ENCODE measurements around the gene P2RX1. TPM values are rescaled to one million over a fixed set of nuclear protein-coding genes. Genes with fewer than 3 reads are reported as not detected.

P2RX1 gene
- polyA plus RNA-seq, 1 donor from 2014 or later: 2.4 TPM

Other genes with a start within 250 kb of the P2RX1 start
- gene TAX1BP3, start 247.9 kb downstream of the P2RX1 start, polyA plus RNA-seq: 72.1 TPM
- 81.8 TPM for gene EMC6, start 247.7 kb downstream of the P2RX1 start, polyA plus RNA-seq
- gene P2RX5, start 220.3 kb downstream of the P2RX1 start, polyA plus RNA-seq: 764 TPM
- gene HASPIN, start 192.6 kb downstream of the P2RX1 start, polyA plus RNA-seq: 0.34 TPM
- gene ITGAE, start 115.3 kb downstream of the P2RX1 start, polyA plus RNA-seq: 125 TPM
- gene NCBP3, start 70.2 kb downstream of the P2RX1 start, polyA plus RNA-seq: 12.5 TPM
- 0.53 TPM for gene CAMKK1, start 23.4 kb downstream of the P2RX1 start, polyA plus RNA-seq
- 155 TPM for gene ATP2A3, start 48.0 kb upstream of the P2RX1 start, polyA plus RNA-seq
- 5.2 TPM for gene ZZEF1, start 226.6 kb upstream of the P2RX1 start, polyA plus RNA-seq
- 14.1 TPM for gene CYB5D2, start 226.7 kb upstream of the P2RX1 start, polyA plus RNA-seq

All from IgD-negative memory B cell (primary cell).